Measurements from ENCODE around the gene SHROOM3. TPM values are rescaled to one million over a fixed set of nuclear protein-coding genes. Genes with fewer than 3 reads are reported as not detected.

Gene SHROOM3
- total and polyA plus RNA-seq, 2 of the 13 experiments (the other 11 are each of a cell fraction or from before 2014, with no cell fraction given) = 0.01 TPM; not detected in 1

- no peak overlapping the region for H3K9ac ChIP-seq (ENCODE audit: insufficient read depth, low read depth, low read length)
- CTCF ChIA-PET (ENCODE audit: low intra/inter-chr PET ratio, low total read pairs) = no interaction called here
- POLR2A ChIA-PET = no interaction called here
- H3K4me1 ChIP-seq (ENCODE audit: insufficient read depth, low read length) = peaks cover 7% of the 10 kb centered on the region; the same call in 1 of the 2 replicates
- no peaks in the 10 kb centered on the region for H4K20me1 ChIP-seq (ENCODE audit: insufficient read depth, low read length)
- 25% methylated on average over 10 of the region's 87 CpGs for WGBS (ENCODE audit: low lambda C conversion rate)
- H3K27me3 ChIP-seq (ENCODE audit: control insufficient read depth in 1 of 2, insufficient read depth in 2 of 2, low read length in 2 of 2) = peaks cover 0 to 34% of the 10 kb centered on the region in 2 experiments; a peak in 4 of 5 replicates
- H3K9me3 ChIP-seq (ENCODE audit: low read length) = no peaks in the 10 kb centered on the region
- intact Hi-C loops (cut with micrococcal nuclease; ENCODE audit: unreplicated experiment) = no loop called here
- ATAC-seq (peak; percentile 99), FAIRE-seq (no peak), DNase-seq (ENCODE audit: low spot score) (no peak)
- H2AFZ ChIP-seq (ENCODE audit: low read length) = no peak overlapping the region
- in situ Hi-C loops (cut with HindIII; ENCODE audit: extremely low pct_ligation_motif_present, low pct_unique_long_range_greater_than_20kb) = no loop called here
- H3K36me3 ChIP-seq (replicated peaks in 1 of 2; ENCODE audit: control insufficient read depth in 1 of 2, insufficient read depth in 2 of 2, low read length in 2 of 2) = no peaks in the 10 kb centered on the region
- H3K4me3 ChIP-seq (replicated peaks in 1 of 3; ENCODE audit: insufficient read depth in 1 of 3, low read depth in 2 of 3, low read length in 3 of 3) = peak overlapping the region; percentile 16 to 59 (median 37); a peak in 3 of 6 replicates
- no peaks in the 10 kb centered on the region for H3K79me2 ChIP-seq (ENCODE audit: insufficient read depth, low read length)
- H3K4me2 ChIP-seq (ENCODE audit: low read depth, low read length) = peak overlapping the region; percentile 62
- H3K27ac ChIP-seq (ENCODE audit: extremely low read length, insufficient read depth, low read length) = no peak overlapping the region
- BruUV-seq (replicated peaks) = no TSS peak
- peak; percentile 16; the same call in 1 of the 2 replicates for TF ChIP-seq TFDP2 (CRISPR knock-in tag; IDR thresholded peaks at IDR 0.05)
- TF ChIP-seq, protein P1, sequence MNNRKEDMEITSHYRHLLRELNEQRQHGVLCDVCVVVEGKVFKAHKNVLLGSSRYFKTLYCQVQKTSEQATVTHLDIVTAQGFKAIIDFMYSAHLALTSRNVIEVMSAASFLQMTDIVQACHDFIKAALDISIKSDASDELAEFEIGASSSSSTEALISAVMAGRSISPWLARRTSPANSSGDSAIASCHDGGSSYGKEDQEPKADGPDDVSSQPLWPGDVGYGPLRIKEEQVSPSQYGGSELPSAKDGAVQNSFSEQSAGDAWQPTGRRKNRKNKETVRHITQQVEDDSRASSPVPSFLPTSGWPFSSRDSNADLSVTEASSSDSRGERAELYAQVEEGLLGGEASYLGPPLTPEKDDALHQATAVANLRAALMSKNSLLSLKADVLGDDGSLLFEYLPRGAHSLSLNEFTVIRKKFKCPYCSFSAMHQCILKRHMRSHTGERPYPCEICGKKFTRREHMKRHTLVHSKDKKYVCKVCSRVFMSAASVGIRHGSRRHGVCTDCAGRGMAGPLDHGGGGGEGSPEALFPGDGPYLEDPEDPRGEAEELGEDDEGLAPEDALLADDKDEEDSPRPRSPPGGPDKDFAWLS (CRISPR knock-in tag; IDR thresholded peaks at IDR 0.05; ENCODE audit: borderline replicate concordance) = no peak
- no peak for TF ChIP-seq ZNF354B (CRISPR knock-in tag; IDR thresholded peaks at IDR 0.05)
- no peak for TF ChIP-seq FOXA1 (IDR thresholded peaks at IDR 0.05)
- no peak for TF ChIP-seq FOXA1 (CRISPR knock-in tag; IDR thresholded peaks at IDR 0.05)
- no peak for TF ChIP-seq MTA3 (CRISPR knock-in tag; IDR thresholded peaks at IDR 0.05)
- no peak for TF ChIP-seq CC2D1A (CRISPR knock-in tag; IDR thresholded peaks at IDR 0.05)
- TF ChIP-seq ZNF543 (CRISPR knock-in tag; IDR thresholded peaks at IDR 0.05) = no peak
- TF ChIP-seq U2AF2 (IDR thresholded peaks at IDR 0.05; ENCODE audit: low read depth, low read length) = no peak
- no peak for TF ChIP-seq ZSCAN20 (CRISPR knock-in tag; IDR thresholded peaks at IDR 0.05; ENCODE audit: borderline replicate concordance)
- TF ChIP-seq ZC3H4 (CRISPR knock-in tag; IDR thresholded peaks at IDR 0.05; ENCODE audit: borderline replicate concordance) = no peak
- TF ChIP-seq ZNF557 (CRISPR knock-in tag; IDR thresholded peaks at IDR 0.05) = no peak
- no peak for TF ChIP-seq HDAC6 (IDR thresholded peaks at IDR 0.05; ENCODE audit: low read depth, low read length)
- no peak for TF ChIP-seq AGO2 (optimal IDR thresholded peaks at IDR 0.05; ENCODE audit: low read depth, low read length)
- no peak for TF ChIP-seq ATF2 (CRISPR knock-in tag; IDR thresholded peaks at IDR 0.05)
- TF ChIP-seq ZNF547 (CRISPR knock-in tag; IDR thresholded peaks at IDR 0.05) = no peak
- TF ChIP-seq ZNF639 (CRISPR knock-in tag; conservative IDR thresholded peaks at IDR 0.05) = no peak
- TF ChIP-seq RFX1 (IDR thresholded peaks at IDR 0.05) = no peak
- no peak for TF ChIP-seq MBNL3 (CRISPR knock-in tag; conservative IDR thresholded peaks at IDR 0.05)
- TF ChIP-seq FOXJ3 (CRISPR knock-in tag; IDR thresholded peaks at IDR 0.05; ENCODE audit: borderline replicate concordance) = no peak
- TF ChIP-seq NAIF1 (CRISPR knock-in tag; IDR thresholded peaks at IDR 0.05; ENCODE audit: borderline replicate concordance) = no peak
Observed at GRCh38 chr4:76689145-76689817, 254.3 kb downstream of the SHROOM3 start.

Measured in HepG2 (cell line).